HL-60/S4 treated with retinoic acid at 250 ng/mL for 4 days and 3 days (cell line): ENCODE measurements around the gene PRDM16.

Source experiments
- in situ Hi-C: fragments of 300-500 bp; cut with MboI; formaldehyde crosslinking; loops from 2 replicates; pipeline ENCODE4 v1.7.0; 2022; ENCODE audit warnings: low sequenced_read_pairs

Gene PRDM16

GRCh38 chr1:3444736-3445135, 375.7 kb downstream of the PRDM16 start:
- in situ Hi-C loops = no loop called here

DNA sequence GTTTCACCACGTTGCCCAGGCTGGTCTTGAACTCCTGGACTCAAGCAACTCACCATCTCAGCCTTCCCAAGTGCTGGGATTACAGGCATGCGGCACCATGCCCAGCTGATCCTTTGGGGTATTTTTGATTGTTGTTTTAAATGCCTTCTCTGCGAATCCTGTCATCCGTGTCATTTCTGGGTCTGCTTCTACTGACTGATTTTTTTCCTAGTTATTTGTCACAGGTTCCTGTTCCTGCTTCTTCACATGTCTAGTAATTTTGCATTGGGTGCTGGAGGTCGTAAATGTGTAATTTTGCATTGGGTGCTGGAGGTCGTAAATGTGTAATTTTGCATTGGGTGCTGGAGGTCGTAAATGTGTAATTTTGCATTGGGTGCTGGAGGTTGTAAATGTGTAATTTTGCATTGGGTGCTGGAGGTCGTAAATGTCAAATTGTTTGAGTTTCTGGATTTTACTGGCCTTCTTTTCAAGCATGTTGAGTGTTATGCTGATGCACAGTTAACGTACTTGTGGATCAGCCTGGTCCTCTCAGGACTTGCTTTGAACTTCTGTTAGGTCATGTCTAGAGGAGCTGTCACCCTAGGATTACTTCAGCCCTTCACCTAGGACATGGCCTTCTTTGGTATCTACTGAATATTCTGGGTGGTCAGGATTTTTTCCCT, 381.3 kb downstream of the PRDM16 start:
- in situ Hi-C loops = no loop called here

DNA sequence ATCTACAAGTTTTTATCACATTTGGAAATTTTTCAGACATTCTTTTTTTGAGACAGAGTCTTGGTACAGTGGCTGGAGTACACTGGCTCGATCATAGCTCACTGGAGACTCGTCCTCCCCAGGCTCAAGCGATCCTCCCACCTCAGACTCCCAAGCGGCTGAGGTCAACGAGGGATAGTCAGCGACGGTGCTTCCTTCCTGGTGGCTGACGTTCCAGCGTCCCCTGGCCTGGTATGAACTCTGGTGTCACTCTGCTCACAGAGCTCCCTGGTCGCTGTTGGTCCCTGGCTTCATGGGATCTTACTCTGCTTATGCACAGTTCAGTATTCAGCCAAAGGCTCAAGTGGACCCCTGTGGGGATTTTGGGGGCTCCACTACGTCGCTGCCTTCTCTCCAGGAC, 382.0 kb downstream of the PRDM16 start:
- in situ Hi-C loops = no loop called here

DNA sequence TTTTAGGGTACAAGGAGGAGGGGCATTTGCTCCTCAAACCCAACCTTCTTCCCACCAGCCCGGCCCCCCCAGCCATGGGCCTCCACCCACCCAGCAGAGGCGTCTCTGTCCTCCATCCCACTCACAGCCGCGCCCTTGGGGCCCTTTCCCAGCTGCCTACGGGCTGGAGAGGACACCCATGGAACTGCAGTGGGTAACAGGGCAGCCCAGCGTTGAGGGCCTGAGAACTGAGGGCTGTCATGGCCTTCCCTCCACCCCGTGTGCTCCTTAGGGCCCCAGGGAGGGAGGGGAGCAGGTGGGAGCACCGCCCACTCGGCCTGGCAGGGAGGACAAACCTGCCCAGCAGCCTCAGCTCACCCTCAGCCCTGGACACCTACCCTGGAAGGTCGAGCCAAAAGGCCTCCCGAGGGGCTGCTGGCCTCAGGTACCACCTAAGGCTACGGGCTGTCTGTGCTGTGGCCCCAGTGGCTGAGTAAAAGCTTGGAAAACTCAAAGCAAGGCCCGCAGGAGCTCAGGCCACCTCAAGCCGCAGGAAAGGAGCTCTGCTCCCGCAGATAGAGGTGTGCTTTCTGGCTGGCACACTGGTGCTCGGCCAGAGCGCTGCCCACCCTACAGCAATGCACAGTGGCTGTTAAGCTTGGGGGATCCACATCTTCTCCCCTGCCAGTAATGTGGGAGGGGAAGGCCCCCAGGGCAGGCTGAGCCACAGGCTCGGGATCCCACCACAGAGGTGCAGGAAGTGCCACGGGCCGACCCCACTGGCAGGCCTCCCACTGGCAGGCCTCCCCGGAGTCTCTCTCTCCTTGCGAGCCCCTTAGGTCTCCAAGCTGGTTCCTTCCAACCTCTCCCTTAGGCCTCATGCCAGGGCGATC, 383.2 kb downstream of the PRDM16 start:
- in situ Hi-C loops = no loop called here

DNA sequence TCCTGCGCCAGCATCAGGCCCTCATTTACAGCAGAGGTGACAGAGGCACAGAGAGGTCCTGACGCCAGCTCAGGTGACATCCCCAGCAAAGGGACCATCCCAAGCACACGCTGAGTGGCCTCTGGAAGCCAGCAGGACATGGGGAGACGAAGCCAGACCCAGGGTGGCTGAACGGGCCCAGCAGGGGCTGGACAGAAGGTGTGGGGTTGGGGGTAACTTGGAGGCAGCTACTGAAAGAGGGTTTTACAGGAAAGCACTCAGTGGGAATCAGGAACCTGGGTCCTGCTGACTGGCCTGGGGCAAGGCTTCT, 383.8 kb downstream of the PRDM16 start:
- in situ Hi-C loops = no loop called here

- in situ Hi-C loops = no loop called here
Measured at GRCh38 chr1:3453203-3453761, 384.3 kb downstream of the PRDM16 start.

DNA sequence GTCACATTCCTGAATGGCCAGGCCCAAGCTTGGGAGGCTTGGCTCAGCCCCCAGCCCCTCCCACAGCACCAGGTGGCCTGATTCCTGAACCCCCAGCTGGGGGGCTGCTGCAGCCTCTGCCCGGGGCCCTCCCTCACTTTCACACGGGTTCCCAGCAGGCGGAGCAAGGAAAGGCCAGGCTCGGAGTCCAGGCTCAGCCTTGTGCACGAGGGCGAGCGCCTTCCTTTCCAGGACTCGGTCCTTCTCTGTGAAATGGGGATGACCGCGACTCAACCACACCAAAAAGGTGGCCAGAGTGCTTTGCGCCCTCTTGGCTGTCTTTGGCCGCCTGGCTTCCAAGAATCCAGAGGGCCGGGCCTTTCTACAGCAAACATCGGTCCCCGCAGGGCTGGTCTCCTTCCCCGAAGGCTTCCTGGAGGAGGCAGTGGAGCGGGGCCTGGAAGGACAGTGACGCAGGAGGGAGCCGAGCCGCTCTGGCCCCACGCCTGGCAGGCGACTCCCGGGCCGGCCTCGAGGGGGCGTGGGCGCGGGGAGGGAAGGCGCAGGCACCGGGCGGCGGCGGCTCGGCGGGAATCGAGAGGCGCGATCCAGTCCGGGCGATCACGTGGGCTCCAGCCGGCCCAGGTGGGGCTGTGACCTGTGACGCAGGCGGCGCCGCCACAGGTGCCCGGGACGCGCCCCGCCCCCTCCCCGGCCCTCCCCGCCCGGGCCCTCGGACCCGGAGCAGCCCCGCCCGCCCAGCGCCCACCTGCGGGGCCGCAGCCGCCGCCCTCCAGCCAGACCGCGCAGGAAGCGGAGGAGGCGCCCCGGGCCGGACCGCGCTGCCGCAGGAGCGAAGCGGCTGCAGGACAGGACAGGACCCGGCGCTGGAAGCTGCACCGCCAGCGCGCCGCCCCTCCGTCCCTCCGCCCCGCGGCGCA, 385.1 kb downstream of the PRDM16 start, which contains the start of gene ARHGEF16:
ARHGEF16 (plus strand) TSS at position 775 of the 920 bp plus-strand sequence. CDS start 8,420 bp downstream, outside the sequence.
- in situ Hi-C loops = no loop called here

DNA sequence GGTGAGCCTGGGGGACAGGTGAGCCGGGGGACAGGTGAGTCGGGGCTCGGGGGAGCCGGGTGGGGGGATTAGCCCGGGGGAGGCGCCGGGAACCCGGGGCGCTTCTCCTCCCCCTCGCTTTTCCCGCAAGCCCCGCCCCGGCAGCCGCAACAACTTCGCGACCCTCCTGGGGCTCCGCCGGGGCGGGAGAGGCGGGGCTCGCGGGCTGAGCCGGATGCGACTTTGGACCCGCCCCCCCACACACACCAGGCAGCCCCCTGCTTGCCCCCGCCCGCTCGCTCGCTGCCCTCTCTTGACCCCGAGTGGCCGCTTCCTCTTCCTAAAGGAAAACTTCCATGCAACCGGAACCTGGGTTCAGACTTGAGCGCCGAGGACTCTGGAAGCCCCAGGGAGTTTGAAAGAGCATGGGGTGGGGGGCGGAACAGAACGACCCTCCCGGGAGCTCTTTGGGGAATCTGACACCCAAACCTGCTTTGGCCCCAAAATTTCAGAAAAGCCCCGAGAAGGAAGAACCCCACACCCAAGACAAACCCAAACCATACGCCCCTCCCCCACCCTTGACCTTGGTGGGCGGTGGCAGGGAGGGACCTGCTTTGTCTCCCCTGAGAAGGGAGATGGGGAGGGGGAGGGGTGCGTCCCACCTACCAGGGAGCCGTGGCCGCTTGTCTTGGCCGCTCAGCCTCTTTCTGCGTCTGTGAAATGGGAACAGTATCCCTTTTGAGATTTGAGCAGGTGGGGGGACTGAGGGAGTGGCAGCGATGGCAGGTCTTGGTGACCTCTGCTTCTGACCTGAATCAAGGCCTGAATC, 386.0 kb downstream of the PRDM16 start:
- in situ Hi-C loops = no loop called here

GRCh38 chr1:3455670-3456448, 386.9 kb downstream of the PRDM16 start:
- in situ Hi-C loops = no loop called here

DNA sequence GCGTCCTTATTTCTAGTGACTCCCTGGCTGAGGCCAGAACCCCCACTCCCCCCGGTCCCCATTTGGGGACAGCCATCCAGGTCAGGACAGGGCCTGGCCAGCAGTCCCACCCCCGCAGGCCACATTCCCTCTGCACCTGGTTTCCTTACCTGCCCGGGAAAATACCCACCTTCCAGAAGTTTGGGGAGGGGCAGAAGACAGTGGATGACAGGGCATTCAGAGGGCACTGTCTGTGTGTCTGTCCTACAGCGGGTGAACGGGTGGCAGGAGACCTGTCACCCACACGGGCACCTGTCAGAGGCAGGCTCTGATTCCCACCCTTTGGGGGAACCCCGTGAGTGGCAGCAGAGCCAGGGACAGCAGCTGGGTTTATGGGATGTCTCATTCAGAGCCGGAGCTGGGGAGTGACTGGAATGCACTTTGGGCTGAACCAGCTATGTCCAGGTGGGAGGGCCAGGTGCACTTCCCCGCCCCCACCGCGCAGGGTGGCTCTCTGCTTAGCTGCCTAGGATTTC, 387.5 kb downstream of the PRDM16 start:
- in situ Hi-C loops = no loop called here

DNA sequence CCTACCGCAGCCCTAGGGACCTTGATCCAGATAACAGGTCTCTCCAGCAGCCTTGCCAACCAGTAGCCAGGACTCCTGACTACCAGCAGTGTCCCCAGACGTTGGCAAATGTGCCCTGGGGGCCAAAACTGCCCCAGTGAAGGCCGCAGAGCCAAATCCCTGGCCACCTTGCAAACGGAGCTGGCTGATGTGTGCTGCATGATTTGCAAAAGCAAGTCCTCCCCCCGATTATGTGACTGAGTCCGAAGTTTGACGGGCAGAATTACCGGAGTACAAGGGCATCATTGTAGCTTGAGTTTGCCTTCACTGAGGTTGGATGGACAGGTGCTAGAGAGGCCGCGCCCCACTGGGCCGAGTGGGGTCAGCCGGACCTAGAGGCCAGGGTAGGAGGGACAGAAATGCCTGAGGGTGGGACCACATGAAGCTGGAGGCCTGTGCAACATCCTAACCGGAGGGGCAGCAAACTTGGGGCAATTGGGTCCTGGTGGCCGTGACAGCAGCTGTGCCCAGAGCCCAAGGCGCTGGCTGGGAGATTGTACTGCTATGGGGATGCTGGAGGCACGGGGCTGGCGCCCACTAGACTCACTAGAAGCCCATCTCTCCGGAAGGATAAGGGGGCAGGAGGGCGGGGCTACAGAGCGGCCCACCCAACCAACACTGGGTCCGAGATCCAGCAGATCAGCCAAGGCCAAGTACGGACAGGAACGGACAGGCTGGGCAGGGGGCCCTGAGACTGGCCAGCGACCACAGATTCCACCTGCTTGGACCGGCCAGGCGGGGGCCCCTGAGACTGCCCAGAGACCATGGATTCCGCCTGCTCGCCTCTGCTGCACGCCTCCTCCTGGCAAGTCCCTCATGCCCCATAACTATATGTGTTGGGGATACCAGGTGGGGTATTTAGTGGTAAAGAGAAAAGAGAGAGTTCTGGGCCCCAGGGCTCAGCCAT, 388.2 kb downstream of the PRDM16 start:
- in situ Hi-C loops = no loop called here

- in situ Hi-C loops = no loop called here
Measured at GRCh38 chr1:3457910-3458883, 389.2 kb downstream of the PRDM16 start.

DNA sequence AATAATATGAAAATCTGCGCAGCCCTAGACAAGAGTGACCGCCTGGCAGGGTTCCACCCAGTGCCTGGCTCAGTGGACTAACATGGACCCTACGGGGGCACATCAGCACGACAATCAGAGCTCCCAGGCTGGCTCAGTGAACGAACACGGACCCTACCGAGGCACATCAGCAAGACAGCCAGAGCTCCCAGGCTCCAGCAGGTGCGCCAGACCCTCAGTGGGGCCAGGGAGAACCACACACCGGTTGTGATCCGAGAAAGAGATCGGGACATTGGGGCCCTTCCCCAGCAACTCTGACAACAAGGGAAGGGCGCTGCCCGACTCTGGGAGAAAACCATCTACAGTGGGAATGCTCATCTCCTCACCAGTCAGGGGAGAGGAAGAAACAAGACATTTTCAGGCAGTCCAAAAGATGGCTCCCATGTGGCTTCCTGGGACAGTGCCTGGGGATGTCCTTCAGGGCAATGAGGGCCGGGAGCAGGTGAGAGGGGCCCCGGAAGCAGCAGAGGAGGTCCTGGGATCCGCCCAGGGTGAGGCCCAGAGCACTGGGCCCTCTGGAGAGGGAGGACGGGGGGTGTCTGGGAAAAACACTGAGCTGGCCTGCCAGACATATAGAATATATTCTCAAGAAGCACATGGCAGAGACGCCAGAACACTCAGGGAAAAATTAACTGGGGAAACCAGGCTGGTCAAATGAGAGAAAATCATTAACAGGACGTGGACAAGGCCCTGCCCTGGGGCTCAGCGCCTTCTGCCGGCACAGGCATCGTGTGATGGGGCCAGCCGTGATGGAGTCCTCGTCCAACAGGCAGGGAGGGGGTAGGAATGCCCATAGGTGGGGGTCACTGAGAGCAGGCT, 390.3 kb downstream of the PRDM16 start:
- in situ Hi-C loops = no loop called here

GRCh38 chr1:3459940-3460671, 391.1 kb downstream of the PRDM16 start:
- in situ Hi-C loops = no loop called here

- in situ Hi-C loops = no loop called here
Measured at GRCh38 chr1:3460672-3461131, 391.7 kb downstream of the PRDM16 start.
